Subcutaneous adipose tissue (tissue), 4 donors: ENCODE data around the gene ROR1. TPM values are rescaled to one million over a fixed set of nuclear protein-coding genes. Genes with fewer than 3 reads are reported as not detected.

Experiments used
- CTCF ChIP-seq: fragments of 450-650 bp; IDR thresholded peaks from one replicate; pipeline ENCODE4 v1.5.1; 2016; ENCODE audit warnings: low read depth, mild to moderate bottlenecking, control low read depth, antibody characterized with exemption, moderate library complexity
- total RNA-seq, 4 donors: library from RNA; depleted of rRNA; stranded (reverse); fragments of >200 nt; gene quantifications; one replicate each; pipeline ENCODE4 v1.1.0, GENCODE V29; 2016

The ROR1 gene
- total RNA-seq, 4 donors from 2014 or later: 5.8 to 10.2 (median 8.6) TPM

GRCh38 chr1:63906047-63906704 is 132.4 kb downstream of the ROR1 start:
- no peak for TF ChIP-seq CTCF

GRCh38 chr1:63907051-63907450 is 133.2 kb downstream of the ROR1 start:
- TF ChIP-seq CTCF: no peak

GRCh38 chr1:63908016-63908415 is 134.2 kb downstream of the ROR1 start:
- no peak for TF ChIP-seq CTCF

- no peak for TF ChIP-seq CTCF
Observed at GRCh38 chr1:63909526-63909925, 135.7 kb downstream of the ROR1 start.

- no peak for TF ChIP-seq CTCF
Observed at GRCh38 chr1:63911049-63911448, 137.2 kb downstream of the ROR1 start.

GRCh38 chr1:63912643-63913042 is 138.8 kb downstream of the ROR1 start:
- TF ChIP-seq CTCF: no peak

- no peak for TF ChIP-seq CTCF
Observed at GRCh38 chr1:63913533-63913932, 139.7 kb downstream of the ROR1 start.
